OCI-LY1 (cell line): Measurements from ENCODE around the gene FBXO7.

Experiments
- H2AFZ ChIP-seq: fragments of 200-600 bp; sonication (generic), shearing (Covaris generic); 2 replicates; pipeline ENCODE4 v1.6.0; 2014; ENCODE audit warnings: antibody characterized with exemption, mild to moderate bottlenecking, low read length
- H3F3A ChIP-seq: fragments of 200-600 bp; sonication (generic), shearing (Covaris generic); 2 replicates; pipeline ENCODE4 v1.6.0; 2014; ENCODE audit warnings: mild to moderate bottlenecking, antibody characterized with exemption, low read length, moderate library complexity; ENCODE audit not compliant: insufficient read depth
- H3K27ac ChIP-seq: fragments of 200-600 bp; sonication (generic); 2 replicates; pipeline ENCODE4 v1.5.1; 2014; ENCODE audit warnings: low read length, mixed run types, mild to moderate bottlenecking, low read depth; ENCODE audit not compliant: poor library complexity, severe bottlenecking
- H3K27me3 ChIP-seq: fragments of 200-600 bp; sonication (generic); 2 replicates; pipeline ENCODE4 v1.6.0; 2014; ENCODE audit warnings: antibody characterized with exemption, mild to moderate bottlenecking, low read length, moderate library complexity; ENCODE audit not compliant: insufficient read depth
- H3K36me3 ChIP-seq: fragments of 200-600 bp; sonication (generic); 2 replicates; pipeline ENCODE4 v1.6.1; 2014; ENCODE audit warnings: mild to moderate bottlenecking, antibody characterized with exemption, low read length, moderate library complexity, mixed read lengths; ENCODE audit not compliant: insufficient read depth
- H3K4me1 ChIP-seq: fragments of 200-600 bp; sonication (generic); 2 replicates; pipeline ENCODE4 v1.5.1; 2014; ENCODE audit warnings: mild to moderate bottlenecking, low read length, moderate library complexity; ENCODE audit not compliant: insufficient read depth, severe bottlenecking
- H3K4me2 ChIP-seq: fragments of 200-600 bp; sonication (generic), shearing (Covaris generic); 2 replicates; pipeline ENCODE4 v1.6.1; 2014; ENCODE audit warnings: low read length
- H3K4me3 ChIP-seq: fragments of 200-600 bp; sonication (generic); 2 replicates; pipeline ENCODE4 v1.5.1; 2014; ENCODE audit warnings: low read length, low read depth, mild to moderate bottlenecking, mixed read lengths; ENCODE audit not compliant: poor library complexity, severe bottlenecking
- H3K79me2 ChIP-seq: fragments of 200-600 bp; shearing (Covaris generic); 2 replicates; pipeline ENCODE4 v1.6.1; 2016; ENCODE audit warnings: mixed run types, low read length, mixed read lengths; ENCODE audit not compliant: insufficient read depth
- H3K9ac ChIP-seq: fragments of 200-600 bp; sonication (generic), shearing (Covaris generic); 2 replicates; pipeline ENCODE4 v1.6.1; 2014; ENCODE audit warnings: mild to moderate bottlenecking, low read length, mixed read lengths
- H3K9me2 ChIP-seq: fragments of 200-600 bp; sonication (generic), shearing (Covaris generic); 2 replicates; pipeline ENCODE4 v1.6.1; 2014; ENCODE audit warnings: low read depth, mild to moderate bottlenecking, low read length, mixed read lengths
- H3K9me3 ChIP-seq: fragments of 200-600 bp; shearing (Covaris generic); 2 replicates; pipeline ENCODE4 v1.6.1; 2014; ENCODE audit warnings: low read length, mixed read lengths
- H4K20me1 ChIP-seq: fragments of 200-600 bp; sonication (generic), shearing (Covaris generic); 2 replicates; pipeline ENCODE4 v1.6.0; 2016; ENCODE audit warnings: mild to moderate bottlenecking, low read length; ENCODE audit not compliant: insufficient read depth
- EZH2 ChIP-seq: fragments of 200-600 bp; sonication (generic), shearing (Covaris generic); IDR thresholded peaks from 2 replicates; pipeline ENCODE4 v1.8.0; 2017; ENCODE audit warnings: borderline replicate concordance, mixed run types, mild to moderate bottlenecking, antibody characterized with exemption, low read length, moderate library complexity, mixed read lengths
- TF ChIP-seq, protein P1 (sequence below): fragments of 200-600 bp; sonication (generic), shearing (Covaris generic); IDR thresholded peaks from 2 replicates; pipeline ENCODE4 v1.5.1; 2017; ENCODE audit warnings: mild to moderate bottlenecking, antibody characterized with exemption, low read length, moderate library complexity, mixed read lengths

FBXO7 gene

DNA sequence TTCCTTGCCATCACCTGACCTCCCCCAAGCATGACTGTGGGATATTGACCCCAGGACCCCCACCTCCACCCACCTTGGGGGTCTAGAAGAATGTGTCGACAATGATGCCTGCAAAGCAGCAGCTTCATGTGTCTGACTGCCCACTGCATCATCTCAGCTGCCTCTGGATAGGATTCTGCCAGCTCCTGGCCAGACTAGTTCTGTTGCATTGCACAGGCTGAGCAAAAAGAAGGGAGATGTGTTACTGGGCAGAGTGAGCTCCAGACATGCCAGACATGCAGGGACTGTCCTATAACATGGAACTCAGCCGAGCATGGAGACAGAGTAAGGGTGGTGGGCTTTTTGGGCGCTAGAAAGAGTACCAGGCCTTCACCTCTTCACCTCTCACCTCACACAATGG lies 36.7 kb downstream of the FBXO7 start:
- no peaks in the 10 kb centered on the region for H4K20me1 ChIP-seq
- no peaks in the 10 kb centered on the region for H3K36me3 ChIP-seq
- H3K4me1 ChIP-seq: no peaks in the 10 kb centered on the region
- no peaks in the 10 kb centered on the region; the same call in 1 of the 2 replicates for H3K27me3 ChIP-seq
- no peak overlapping the region for H3K4me3 ChIP-seq
- H3K79me2 ChIP-seq: no peaks in the 10 kb centered on the region
- H3K9ac ChIP-seq: no peak overlapping the region
- no peak overlapping the region for H3K4me2 ChIP-seq
- no peaks in the 10 kb centered on the region for H3K9me2 ChIP-seq
- no peaks in the 10 kb centered on the region for H3F3A ChIP-seq
- no peak overlapping the region for H3K27ac ChIP-seq
- no peak overlapping the region for H2AFZ ChIP-seq
- H3K9me3 ChIP-seq: no peaks in the 10 kb centered on the region
- TF ChIP-seq, protein P1, sequence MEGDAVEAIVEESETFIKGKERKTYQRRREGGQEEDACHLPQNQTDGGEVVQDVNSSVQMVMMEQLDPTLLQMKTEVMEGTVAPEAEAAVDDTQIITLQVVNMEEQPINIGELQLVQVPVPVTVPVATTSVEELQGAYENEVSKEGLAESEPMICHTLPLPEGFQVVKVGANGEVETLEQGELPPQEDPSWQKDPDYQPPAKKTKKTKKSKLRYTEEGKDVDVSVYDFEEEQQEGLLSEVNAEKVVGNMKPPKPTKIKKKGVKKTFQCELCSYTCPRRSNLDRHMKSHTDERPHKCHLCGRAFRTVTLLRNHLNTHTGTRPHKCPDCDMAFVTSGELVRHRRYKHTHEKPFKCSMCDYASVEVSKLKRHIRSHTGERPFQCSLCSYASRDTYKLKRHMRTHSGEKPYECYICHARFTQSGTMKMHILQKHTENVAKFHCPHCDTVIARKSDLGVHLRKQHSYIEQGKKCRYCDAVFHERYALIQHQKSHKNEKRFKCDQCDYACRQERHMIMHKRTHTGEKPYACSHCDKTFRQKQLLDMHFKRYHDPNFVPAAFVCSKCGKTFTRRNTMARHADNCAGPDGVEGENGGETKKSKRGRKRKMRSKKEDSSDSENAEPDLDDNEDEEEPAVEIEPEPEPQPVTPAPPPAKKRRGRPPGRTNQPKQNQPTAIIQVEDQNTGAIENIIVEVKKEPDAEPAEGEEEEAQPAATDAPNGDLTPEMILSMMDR: no peak
- TF ChIP-seq EZH2: no peak

DNA sequence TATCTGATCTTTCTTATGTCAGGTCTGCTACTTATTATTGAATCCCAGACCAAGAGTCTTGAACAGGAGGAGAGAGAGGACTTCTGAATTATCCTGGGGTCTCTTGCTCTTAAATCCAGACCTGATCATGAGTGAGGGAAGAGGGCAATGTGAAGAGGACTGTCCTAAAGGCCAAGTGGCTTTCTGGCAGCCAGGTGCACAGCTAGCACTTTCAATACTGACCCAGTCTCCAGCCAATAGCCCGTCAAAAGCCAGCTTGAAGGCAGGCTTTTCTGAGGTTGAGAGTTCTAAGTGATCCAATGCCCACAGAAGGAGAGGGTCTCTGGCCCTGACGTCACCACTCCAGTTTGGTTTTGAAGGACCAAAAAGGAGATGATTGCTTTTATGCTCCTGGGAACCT lies 37.2 kb downstream of the FBXO7 start:
- no peaks in the 10 kb centered on the region for H3K9me2 ChIP-seq
- no peak overlapping the region for H2AFZ ChIP-seq
- H3K27me3 ChIP-seq: no peaks in the 10 kb centered on the region; the same call in 1 of the 2 replicates
- H3K9me3 ChIP-seq: no peaks in the 10 kb centered on the region
- no peak for TF ChIP-seq EZH2
- TF ChIP-seq, protein P1: no peak
- no peaks in the 10 kb centered on the region for H3K79me2 ChIP-seq
- no peaks in the 10 kb centered on the region for H3K36me3 ChIP-seq
- no peaks in the 10 kb centered on the region for H3F3A ChIP-seq
- H3K9ac ChIP-seq: no peak overlapping the region
- no peak overlapping the region for H3K27ac ChIP-seq
- H3K4me1 ChIP-seq: no peaks in the 10 kb centered on the region
- no peak overlapping the region for H3K4me2 ChIP-seq
- no peaks in the 10 kb centered on the region for H4K20me1 ChIP-seq
- H3K4me3 ChIP-seq: no peak overlapping the region

DNA sequence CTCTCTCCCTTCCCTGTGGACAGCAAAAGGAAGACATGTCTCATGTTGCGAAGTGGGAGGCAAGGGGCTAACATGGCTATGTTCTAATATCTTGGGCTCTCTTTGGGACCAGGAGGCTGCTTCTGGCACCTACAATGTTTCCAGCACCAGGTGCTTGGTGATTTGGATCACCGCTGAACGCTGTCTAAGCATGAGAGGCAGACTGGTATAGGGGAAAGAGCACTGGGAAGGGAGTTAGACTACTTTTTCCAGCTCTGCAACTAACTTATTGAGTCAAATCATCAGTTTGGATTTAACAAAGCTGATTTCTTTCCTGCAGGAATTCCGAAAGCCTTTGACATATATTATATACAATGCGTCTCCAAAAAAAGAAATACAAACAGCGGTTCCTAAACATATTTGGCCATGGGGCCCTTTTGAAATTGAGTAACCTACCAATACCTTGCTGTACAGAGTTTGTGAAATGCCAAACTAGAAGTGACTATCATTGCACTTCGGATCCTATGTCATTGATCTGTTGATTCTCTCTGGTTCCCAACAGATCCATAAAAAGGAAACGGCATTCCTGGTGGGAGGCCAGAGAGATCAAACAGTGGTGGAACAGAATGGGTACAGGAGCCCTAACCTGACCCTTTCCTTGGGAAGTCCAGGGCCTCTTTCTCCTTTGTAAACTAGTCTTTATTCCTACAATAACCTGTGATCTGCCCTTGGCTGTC lies 37.8 kb downstream of the FBXO7 start:
- no peaks in the 10 kb centered on the region; the same call in 1 of the 2 replicates for H3K27me3 ChIP-seq
- TF ChIP-seq, protein P1: no peak
- TF ChIP-seq EZH2: no peak
- H2AFZ ChIP-seq: no peak overlapping the region
- no peak overlapping the region for H3K4me2 ChIP-seq
- H3K4me1 ChIP-seq: no peaks in the 10 kb centered on the region
- no peak overlapping the region for H3K4me3 ChIP-seq
- no peak overlapping the region for H3K27ac ChIP-seq
- no peaks in the 10 kb centered on the region for H3K9me2 ChIP-seq
- no peaks in the 10 kb centered on the region for H3K9me3 ChIP-seq
- no peaks in the 10 kb centered on the region for H3K79me2 ChIP-seq
- no peaks in the 10 kb centered on the region for H4K20me1 ChIP-seq
- no peaks in the 10 kb centered on the region for H3K36me3 ChIP-seq
- H3K9ac ChIP-seq: no peak overlapping the region
- H3F3A ChIP-seq: no peaks in the 10 kb centered on the region
